SU-DHL-6 (cell line): ENCODE results near the gene TACSTD2.

ENCODE experiments used
- H2AFZ ChIP-seq: fragments of 200-600 bp; sonication (generic); 2 replicates; pipeline ENCODE4 v1.6.1; 2014; ENCODE audit warnings: low read depth, mild to moderate bottlenecking, moderate library complexity, mixed read lengths, antibody characterized with exemption, low read length; ENCODE audit not compliant: severe bottlenecking
- H3F3A ChIP-seq: fragments of 200-600 bp; shearing (Covaris generic); 2 replicates; pipeline ENCODE4 v1.6.0; 2016; ENCODE audit warnings: antibody characterized with exemption, mild to moderate bottlenecking; ENCODE audit not compliant: insufficient read depth
- H3K27ac ChIP-seq: fragments of 200-600 bp; sonication (generic); 2 replicates; pipeline ENCODE4 v1.5.1; 2016; ENCODE audit warnings: low read depth, mild to moderate bottlenecking, low read length, moderate library complexity, mixed read lengths
- H3K27me3 ChIP-seq: fragments of 200-600 bp; sonication (generic), shearing (Covaris generic); 2 replicates; pipeline ENCODE4 v1.6.0; 2014; ENCODE audit warnings: mild to moderate bottlenecking, low read length
- H3K36me3 ChIP-seq: fragments of 200-600 bp; sonication (generic); 2 replicates; pipeline ENCODE4 v1.6.1; 2014; ENCODE audit warnings: mild to moderate bottlenecking, low read length, mixed read lengths
- H3K4me2 ChIP-seq: fragments of 300-600, 200-600 bp; shearing (Covaris generic), sonication (generic); 2 replicates; pipeline ENCODE4 v1.6.0; 2014; ENCODE audit warnings: low read length, low read depth, mild to moderate bottlenecking; ENCODE audit not compliant: poor library complexity, severe bottlenecking
- H3K4me3 ChIP-seq: fragments of 200-600 bp; sonication (generic); 2 replicates; pipeline ENCODE4 v1.5.1; 2014; ENCODE audit warnings: antibody characterized with exemption, low read length, mild to moderate bottlenecking, mixed read lengths; ENCODE audit not compliant: insufficient read depth, poor library complexity, severe bottlenecking
- H3K79me2 ChIP-seq: fragments of 200-600 bp; sonication (generic); 2 replicates; pipeline ENCODE4 v1.6.1; 2014; ENCODE audit warnings: mild to moderate bottlenecking, low read length, moderate library complexity; ENCODE audit not compliant: insufficient read depth
- H3K9ac ChIP-seq: fragments of 200-600 bp; sonication (generic); 2 replicates; pipeline ENCODE4 v1.7.0; 2014; ENCODE audit warnings: mild to moderate bottlenecking, low read length
- H3K9me2 ChIP-seq: fragments of 200-600 bp; sonication (generic); replicated peaks from 2 replicates; pipeline ENCODE4 v1.6.1; 2014; ENCODE audit warnings: low read length; ENCODE audit not compliant: insufficient read depth
- H3K9me3 ChIP-seq: fragments of 200-600 bp; sonication (generic); 2 replicates; pipeline ENCODE4 v1.6.1; 2014; ENCODE audit warnings: low read length, mixed read lengths; ENCODE audit not compliant: insufficient read depth
- H4K20me1 ChIP-seq: fragments of 200-600 bp; sonication (generic); 2 replicates; pipeline ENCODE4 v1.6.1; 2014; ENCODE audit warnings: low read depth, mild to moderate bottlenecking, antibody characterized with exemption, low read length, moderate library complexity, mixed read lengths
- EZH2phosphoT487 ChIP-seq: fragments of 200-600 bp; sonication (generic), shearing (Covaris generic); conservative IDR thresholded peaks from 2 replicates; pipeline ENCODE4 v1.6.1; 2018; ENCODE audit warnings: mild to moderate bottlenecking, antibody characterized with exemption, low read length, moderate library complexity, mixed read lengths
- TF ChIP-seq, protein P1 (sequence below): fragments of 200-600 bp; sonication (generic); IDR thresholded peaks from one replicate; pipeline ENCODE4 v1.5.1; 2017; ENCODE audit warnings: antibody characterized with exemption, mild to moderate bottlenecking, low read length, moderate library complexity; ENCODE audit not compliant: insufficient read depth, poor library complexity, severe bottlenecking

Gene TACSTD2

GRCh38 chr1:58546520-58547308 is 30.3 kb downstream of the TACSTD2 start, which contains the start of gene OMA1:
TSS of gene OMA1 (minus strand) at chr1:58546726. CDS start at chr1:58539294, 7,432 bp downstream.
- H3K27ac ChIP-seq, result peak within 1 kb of the TSS; percentile 55
- peak within 1 kb of the TSS; percentile 78 for H3K9ac ChIP-seq
- TF ChIP-seq, protein P1, sequence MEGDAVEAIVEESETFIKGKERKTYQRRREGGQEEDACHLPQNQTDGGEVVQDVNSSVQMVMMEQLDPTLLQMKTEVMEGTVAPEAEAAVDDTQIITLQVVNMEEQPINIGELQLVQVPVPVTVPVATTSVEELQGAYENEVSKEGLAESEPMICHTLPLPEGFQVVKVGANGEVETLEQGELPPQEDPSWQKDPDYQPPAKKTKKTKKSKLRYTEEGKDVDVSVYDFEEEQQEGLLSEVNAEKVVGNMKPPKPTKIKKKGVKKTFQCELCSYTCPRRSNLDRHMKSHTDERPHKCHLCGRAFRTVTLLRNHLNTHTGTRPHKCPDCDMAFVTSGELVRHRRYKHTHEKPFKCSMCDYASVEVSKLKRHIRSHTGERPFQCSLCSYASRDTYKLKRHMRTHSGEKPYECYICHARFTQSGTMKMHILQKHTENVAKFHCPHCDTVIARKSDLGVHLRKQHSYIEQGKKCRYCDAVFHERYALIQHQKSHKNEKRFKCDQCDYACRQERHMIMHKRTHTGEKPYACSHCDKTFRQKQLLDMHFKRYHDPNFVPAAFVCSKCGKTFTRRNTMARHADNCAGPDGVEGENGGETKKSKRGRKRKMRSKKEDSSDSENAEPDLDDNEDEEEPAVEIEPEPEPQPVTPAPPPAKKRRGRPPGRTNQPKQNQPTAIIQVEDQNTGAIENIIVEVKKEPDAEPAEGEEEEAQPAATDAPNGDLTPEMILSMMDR, result peak; percentile 74
- no peak for TF ChIP-seq EZH2phosphoT487
- no peaks in the 10 kb centered on the region for H3K36me3 ChIP-seq
- peak within 1 kb of the TSS; percentile 91 for H3K4me3 ChIP-seq
- no peaks in the 10 kb centered on the region for H4K20me1 ChIP-seq
- no peaks in the 10 kb centered on the region for H3K27me3 ChIP-seq
- no peaks in the 10 kb centered on the region for H3K9me3 ChIP-seq
- H3K9me2 ChIP-seq, result no peaks in the 10 kb centered on the region
- H3K79me2 ChIP-seq, result peaks cover 28% of the 10 kb centered on the region
- peaks cover 3% of the 10 kb centered on the region; the same call in 1 of the 2 replicates for H3F3A ChIP-seq
- peak within 1 kb of the TSS; percentile 66 for H3K4me2 ChIP-seq
- H2AFZ ChIP-seq, result peak within 1 kb of the TSS; percentile 72

DNA sequence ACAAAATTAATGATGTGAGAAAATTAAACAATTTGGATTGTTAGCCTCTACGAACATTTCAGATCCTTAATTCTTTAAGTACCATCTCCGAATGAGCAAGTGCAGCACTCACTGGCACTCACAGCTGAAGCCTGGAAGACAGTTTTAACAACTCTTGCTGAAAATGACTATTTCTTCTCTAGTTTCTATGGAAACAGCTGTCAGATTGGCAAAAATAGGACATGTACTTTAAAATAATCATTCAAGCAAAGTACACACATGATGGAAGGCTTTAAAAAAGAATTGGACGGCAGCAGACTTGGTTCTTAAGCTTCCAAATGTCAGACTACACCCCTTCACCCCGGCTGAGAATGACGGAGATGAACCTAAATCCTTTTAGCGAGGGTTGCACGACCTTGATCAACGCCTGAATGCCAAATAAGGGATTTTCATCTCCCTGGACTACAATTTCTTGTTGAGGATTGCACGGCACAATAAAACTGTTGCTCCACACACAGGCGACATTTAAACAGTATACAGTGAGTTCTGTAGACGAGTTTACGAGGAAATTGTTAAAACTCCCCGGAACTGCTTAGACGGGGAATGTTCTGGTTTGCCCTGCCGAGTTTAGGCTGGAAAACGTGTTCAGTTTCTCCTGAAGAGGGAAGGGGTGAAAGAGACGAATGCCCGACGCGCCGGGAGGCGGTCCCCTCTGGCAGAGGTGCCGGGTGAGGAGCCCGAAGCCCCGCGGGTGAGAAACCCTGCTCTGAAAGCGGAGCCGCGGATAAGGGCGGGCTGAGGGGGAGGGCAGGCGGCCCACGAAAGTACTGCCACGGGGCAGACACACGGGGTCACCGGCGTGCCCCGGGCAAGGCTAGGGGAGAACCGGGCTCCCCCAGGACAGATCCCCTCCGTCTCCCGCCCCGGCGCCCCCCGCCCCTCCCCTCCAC is 31.2 kb downstream of the TACSTD2 start:
- peaks cover 3% of the 10 kb centered on the region; the same call in 1 of the 2 replicates for H3F3A ChIP-seq
- H4K20me1 ChIP-seq, result no peaks in the 10 kb centered on the region
- no peaks in the 10 kb centered on the region for H3K27me3 ChIP-seq
- no peaks in the 10 kb centered on the region for H3K36me3 ChIP-seq
- H3K9me3 ChIP-seq, result no peaks in the 10 kb centered on the region
- no peak for TF ChIP-seq EZH2phosphoT487
- TF ChIP-seq, protein P1, result no peak
- peak overlapping the region; percentile 91 for H3K4me3 ChIP-seq
- H3K9ac ChIP-seq, result peak overlapping the region; percentile 78
- H3K27ac ChIP-seq, result peak overlapping the region; percentile 55
- H3K4me2 ChIP-seq, result peak overlapping the region; percentile 66
- H3K79me2 ChIP-seq, result peaks cover 28% of the 10 kb centered on the region
- H3K9me2 ChIP-seq, result no peaks in the 10 kb centered on the region
- H2AFZ ChIP-seq, result peak overlapping the region; percentile 25

DNA sequence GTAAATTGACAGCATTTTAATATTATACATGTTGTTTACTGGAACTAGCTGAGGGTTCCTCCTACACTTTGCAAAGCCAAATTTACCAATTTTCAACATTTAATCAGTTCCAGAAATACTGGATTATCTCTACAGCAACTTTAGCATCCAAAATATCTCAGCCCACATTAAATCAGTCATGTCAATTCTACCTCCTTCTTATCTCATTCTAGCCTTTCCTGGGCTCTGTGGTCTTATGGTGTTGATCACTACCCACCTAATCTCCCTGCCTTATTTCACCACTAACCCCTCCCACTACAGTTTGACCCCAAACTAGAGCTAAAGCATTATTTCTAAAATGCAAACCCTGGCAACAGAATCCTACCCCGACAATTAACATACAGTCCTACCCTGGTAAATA is 33.8 kb downstream of the TACSTD2 start:
- peaks cover 28% of the 10 kb centered on the region for H3K79me2 ChIP-seq
- H3K4me3 ChIP-seq, result no peak overlapping the region
- no peak overlapping the region for H3K4me2 ChIP-seq
- no peak overlapping the region for H3K27ac ChIP-seq
- H3K9ac ChIP-seq, result no peak overlapping the region
- no peaks in the 10 kb centered on the region for H3K27me3 ChIP-seq
- no peaks in the 10 kb centered on the region for H3K9me3 ChIP-seq
- peaks cover 3% of the 10 kb centered on the region; the same call in 1 of the 2 replicates for H3F3A ChIP-seq
- no peaks in the 10 kb centered on the region for H3K9me2 ChIP-seq
- TF ChIP-seq, protein P1, result no peak
- TF ChIP-seq EZH2phosphoT487, result no peak
- peaks cover 2% of the 10 kb centered on the region; the same call in 1 of the 2 replicates for H3K36me3 ChIP-seq
- no peak overlapping the region for H2AFZ ChIP-seq
- no peaks in the 10 kb centered on the region for H4K20me1 ChIP-seq
